ENCODE measurements around the gene RAB1A. TPM values are rescaled to one million over a fixed set of nuclear protein-coding genes. Genes with fewer than 3 reads are reported as not detected.

RAB1A gene
- total and polyA plus RNA-seq, 2 donors (not counting 1 experiment from before 2014, with no cell fraction given), result 26.6 to 42.2 TPM

GRCh38 chr2:65059071-65059470 lies 70.8 kb downstream of the RAB1A start:
- H3K4me3 Mint-ChIP-seq, result peak overlapping the region; percentile 32
- intact Hi-C loops (cut with micrococcal nuclease), result loop anchor here (10.0 kb wide), 2 partner anchors 404 to 914 kb away; partner anchors contain the start of genes PELI1 and SERTAD2
- Histone ChIP-seq H3K79me2 (ENCODE audit: control insufficient read depth, insufficient read depth, low read length) (peaks cover 85% of the 10 kb centered on the region), H3K9ac (ENCODE audit: low read length) (no peak overlapping the region), H3K27ac (ENCODE audit: low read length in 2 of 2) (no peak overlapping the region), H2AFZ (ENCODE audit: insufficient read depth, low read depth, low read length, poor library complexity, severe bottlenecking) (no peak overlapping the region), H3K27me3 (replicated peaks in 1 of 4; ENCODE audit: control extremely low read depth in 1 of 4, control insufficient read depth in 3 of 4, insufficient read depth in 4 of 4, low read length in 3 of 4) (no peaks in the 10 kb centered on the region), H3K9me3 (ENCODE audit: control extremely low read depth in 1 of 3, control insufficient read depth in 2 of 3, insufficient read depth in 1 of 3, low read length in 2 of 3) (no peaks in the 10 kb centered on the region), H4K20me1 (ENCODE audit: control insufficient read depth, insufficient read depth, low read length, poor library complexity, severe bottlenecking) (peaks cover 17% of the 10 kb centered on the region), H3K4me2 (replicated peaks; ENCODE audit: low read depth, low read length, poor library complexity, severe bottlenecking) (no peak overlapping the region), H3K36me3 (replicated peaks in 1 of 2; ENCODE audit: control extremely low read depth in 1 of 2, control insufficient read depth in 1 of 2, extremely low read depth in 1 of 2, insufficient read depth in 2 of 2, low read length in 1 of 2) (no peaks in the 10 kb centered on the region), H3K4me1 (ENCODE audit: control insufficient read depth in 2 of 2, insufficient read depth in 2 of 2, low read length in 2 of 2) (peaks cover 23 to 28% of the 10 kb centered on the region in 2 donors), H3K4me3 (ENCODE audit: control extremely low read depth in 1 of 5, extremely low read depth in 1 of 5, insufficient read depth in 1 of 5, low read depth in 2 of 5, low read length in 4 of 5) (no peak overlapping the region)
- H3K27ac Mint-ChIP-seq, result no peak overlapping the region
- WGBS (ENCODE audit: insufficient coverage), result 45% methylated on average over 1 of the region's 1 CpG
- H3K4me1 Mint-ChIP-seq, result peaks cover 47% of the 10 kb centered on the region
- H3K9me3 Mint-ChIP-seq (ENCODE audit: insufficient read depth), result no peaks in the 10 kb centered on the region
- H3K27me3 Mint-ChIP-seq, result no peaks in the 10 kb centered on the region
- ChIA-PET CTCF (interaction anchor here (0.6 to 3.4 kb wide), 9 partner anchors 20 to 515 kb away, joined by 3 to 24 read pairs (median 3); partner anchors contain the start of gene RAB1A), POLR2A (no interaction called here)
- no peak for TF ChIP-seq EZH2 (IDR thresholded peaks at IDR 0.05; ENCODE audit: borderline replicate concordance, insufficient read depth, low read depth, low read length, poor library complexity, severe bottlenecking)
- no peak for TF ChIP-seq CTCF (IDR thresholded peaks at IDR 0.05)
- ATAC-seq (ENCODE audit: low read depth), result no peak
- DNase-seq, result no peak

- H3K9ac ChIP-seq (ENCODE audit: low read length), result peak overlapping the region; percentile 83
- H3K27me3 ChIP-seq (replicated peaks in 1 of 4; ENCODE audit: control extremely low read depth in 1 of 4, control insufficient read depth in 3 of 4, insufficient read depth in 4 of 4, low read length in 3 of 4), result no peaks in the 10 kb centered on the region
- ChIA-PET CTCF (interaction anchor here (1.0 to 3.4 kb wide), 3 partner anchors 14 to 127 kb away, joined by 3 to 24 read pairs (median 4); no protein-coding TSS in a partner anchor), POLR2A (interaction anchor here (0.6 to 3.4 kb wide), 6 partner anchors 7 to 170 kb away, joined by 4 to 21 read pairs (median 14); partner anchors contain the start of genes ACTR2 and RAB1A)
- no peaks in the 10 kb centered on the region for H3K27me3 Mint-ChIP-seq
- peak overlapping the region; percentile 76 to 81 (median 80) for H3K4me3 ChIP-seq (ENCODE audit: control extremely low read depth in 1 of 5, extremely low read depth in 1 of 5, insufficient read depth in 1 of 5, low read depth in 2 of 5, low read length in 4 of 5)
- 50% methylated on average over 2 of the region's 6 CpGs for WGBS (ENCODE audit: insufficient coverage)
- H3K27ac ChIP-seq (ENCODE audit: low read length in 2 of 2), result no peak overlapping the region
- peak overlapping the region; percentile 84 for H3K4me2 ChIP-seq (replicated peaks; ENCODE audit: low read depth, low read length, poor library complexity, severe bottlenecking)
- H3K4me1 ChIP-seq (ENCODE audit: control insufficient read depth in 2 of 2, insufficient read depth in 2 of 2, low read length in 2 of 2), result peaks cover 38 to 42% of the 10 kb centered on the region in 2 donors
- H3K9me3 ChIP-seq (ENCODE audit: control extremely low read depth in 1 of 3, control insufficient read depth in 2 of 3, insufficient read depth in 1 of 3, low read length in 2 of 3), result no peaks in the 10 kb centered on the region
- DNase-seq (peak; percentile 49), ATAC-seq (ENCODE audit: low read depth) (no peak)
- H3K79me2 ChIP-seq (ENCODE audit: control insufficient read depth, insufficient read depth, low read length), result peaks cover 82% of the 10 kb centered on the region
- H3K4me1 Mint-ChIP-seq, result peaks cover 56% of the 10 kb centered on the region
- H2AFZ ChIP-seq (ENCODE audit: insufficient read depth, low read depth, low read length, poor library complexity, severe bottlenecking), result peak overlapping the region; percentile 91
- H4K20me1 ChIP-seq (ENCODE audit: control insufficient read depth, insufficient read depth, low read length, poor library complexity, severe bottlenecking), result peaks cover 10% of the 10 kb centered on the region
- peak overlapping the region; percentile 88 for H3K27ac Mint-ChIP-seq
- intact Hi-C loops (cut with micrococcal nuclease), result loop anchor here (2.0 to 10.0 kb wide), 5 partner anchors 17 to 913 kb away; partner anchors contain the start of genes ACTR2, AFTPH, PELI1 and SERTAD2
- H3K9me3 Mint-ChIP-seq (ENCODE audit: insufficient read depth), result no peaks in the 10 kb centered on the region
- TF ChIP-seq CTCF (IDR thresholded peaks at IDR 0.05), result no peak
- TF ChIP-seq EZH2 (IDR thresholded peaks at IDR 0.05; ENCODE audit: borderline replicate concordance, insufficient read depth, low read depth, low read length, poor library complexity, severe bottlenecking), result no peak
- peak overlapping the region; percentile 90 for H3K4me3 Mint-ChIP-seq
- no peaks in the 10 kb centered on the region for H3K36me3 ChIP-seq (replicated peaks in 1 of 2; ENCODE audit: control extremely low read depth in 1 of 2, control insufficient read depth in 1 of 2, extremely low read depth in 1 of 2, insufficient read depth in 2 of 2, low read length in 1 of 2)
Measured at GRCh38 chr2:65057391-65058052, 72.4 kb downstream of the RAB1A start.
